K562 (cell line): Measurements from ENCODE around the gene GOLPH3.

Source experiments
- EZH2 ChIP-seq: IDR thresholded peaks from 2 replicates; pipeline ENCODE4 v1.6.1; 2012; ENCODE audit warnings: low read depth, mild to moderate bottlenecking, inconsistent platforms, low read length, borderline replicate concordance
- ZNF830 ChIP-seq: fragments of 250-450 bp; sonication (Bioruptor Pico); IDR thresholded peaks from 2 replicates; pipeline ENCODE4 v1.5.0; 2021; ENCODE audit warnings: mild to moderate bottlenecking
- TF ChIP-seq, protein P1 (sequence below): fragments of 450-650 bp; IDR thresholded peaks from 2 replicates; pipeline ENCODE4 v1.6.1; 2016; ENCODE audit warnings: missing biosample characterization, missing genetic modification characterization

DNA sequence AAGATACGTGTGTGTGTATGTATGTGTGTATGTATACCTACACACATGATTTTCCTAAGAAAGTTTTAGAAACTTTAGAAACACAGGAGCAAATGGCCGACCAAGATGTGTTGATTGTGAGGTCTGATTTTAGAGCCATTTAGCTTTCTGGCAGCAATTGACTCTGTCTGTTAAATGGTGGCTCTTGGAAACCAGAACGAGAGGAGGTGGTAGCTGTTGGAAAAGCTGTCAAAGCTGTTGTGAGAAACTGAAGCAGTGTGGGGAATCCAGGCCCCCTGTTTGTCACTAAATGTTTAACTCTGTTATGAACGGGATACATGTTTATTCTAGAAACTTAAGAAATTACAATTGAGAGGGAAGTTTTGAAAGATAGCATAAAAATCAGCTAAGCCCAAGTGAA, 91.4 kb downstream of the GOLPH3 start:
- no peak for TF ChIP-seq EZH2
- no peak for TF ChIP-seq ZNF830 (CRISPR knock-in tag)
- TF ChIP-seq, protein P1, sequence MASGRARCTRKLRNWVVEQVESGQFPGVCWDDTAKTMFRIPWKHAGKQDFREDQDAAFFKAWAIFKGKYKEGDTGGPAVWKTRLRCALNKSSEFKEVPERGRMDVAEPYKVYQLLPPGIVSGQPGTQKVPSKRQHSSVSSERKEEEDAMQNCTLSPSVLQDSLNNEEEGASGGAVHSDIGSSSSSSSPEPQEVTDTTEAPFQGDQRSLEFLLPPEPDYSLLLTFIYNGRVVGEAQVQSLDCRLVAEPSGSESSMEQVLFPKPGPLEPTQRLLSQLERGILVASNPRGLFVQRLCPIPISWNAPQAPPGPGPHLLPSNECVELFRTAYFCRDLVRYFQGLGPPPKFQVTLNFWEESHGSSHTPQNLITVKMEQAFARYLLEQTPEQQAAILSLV (tag): no peak
